PC-3 (cell line): Measurements from ENCODE around the gene MPIG6B.

ENCODE experiments used
- EZH2 ChIP-seq: fragments of 300-600 bp; sonication (generic); IDR thresholded peaks from one replicate; pipeline ENCODE4 v1.6.1; 2017; ENCODE audit warnings: antibody characterized with exemption, mild to moderate bottlenecking, low read length; ENCODE audit not compliant: unreplicated experiment
- TF ChIP-seq, protein P1 (sequence below): fragments of 300-600 bp; sonication (generic); conservative IDR thresholded peaks from 2 replicates; pipeline ENCODE4 v1.5.1; 2017; ENCODE audit warnings: antibody characterized with exemption, low read depth, mild to moderate bottlenecking, low read length

DNA sequence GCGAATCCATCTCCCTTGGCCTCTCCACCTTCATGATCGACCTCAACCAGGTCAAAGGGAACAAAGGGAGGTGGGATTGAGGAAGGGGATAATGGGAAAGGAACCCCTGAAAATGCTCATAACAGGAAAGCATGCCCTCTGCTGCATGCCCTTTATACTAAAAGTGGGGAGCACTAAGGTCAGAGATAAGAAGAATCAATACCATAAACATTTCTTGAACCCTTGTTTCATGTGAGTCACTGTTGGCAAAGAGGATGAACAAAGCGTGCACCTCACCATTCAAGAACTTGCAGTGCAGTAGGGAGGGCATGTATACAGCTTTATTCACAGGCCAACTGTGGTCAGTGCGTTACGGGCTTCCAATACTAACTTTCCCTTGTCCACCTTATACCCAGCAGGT, 37.6 kb downstream of the MPIG6B start:
- TF ChIP-seq, protein P1, sequence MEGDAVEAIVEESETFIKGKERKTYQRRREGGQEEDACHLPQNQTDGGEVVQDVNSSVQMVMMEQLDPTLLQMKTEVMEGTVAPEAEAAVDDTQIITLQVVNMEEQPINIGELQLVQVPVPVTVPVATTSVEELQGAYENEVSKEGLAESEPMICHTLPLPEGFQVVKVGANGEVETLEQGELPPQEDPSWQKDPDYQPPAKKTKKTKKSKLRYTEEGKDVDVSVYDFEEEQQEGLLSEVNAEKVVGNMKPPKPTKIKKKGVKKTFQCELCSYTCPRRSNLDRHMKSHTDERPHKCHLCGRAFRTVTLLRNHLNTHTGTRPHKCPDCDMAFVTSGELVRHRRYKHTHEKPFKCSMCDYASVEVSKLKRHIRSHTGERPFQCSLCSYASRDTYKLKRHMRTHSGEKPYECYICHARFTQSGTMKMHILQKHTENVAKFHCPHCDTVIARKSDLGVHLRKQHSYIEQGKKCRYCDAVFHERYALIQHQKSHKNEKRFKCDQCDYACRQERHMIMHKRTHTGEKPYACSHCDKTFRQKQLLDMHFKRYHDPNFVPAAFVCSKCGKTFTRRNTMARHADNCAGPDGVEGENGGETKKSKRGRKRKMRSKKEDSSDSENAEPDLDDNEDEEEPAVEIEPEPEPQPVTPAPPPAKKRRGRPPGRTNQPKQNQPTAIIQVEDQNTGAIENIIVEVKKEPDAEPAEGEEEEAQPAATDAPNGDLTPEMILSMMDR: peak; percentile 30; the same call in 1 of the 2 replicates
- TF ChIP-seq EZH2: no peak
